Measurements from ENCODE around the gene EIF4B. TPM values are rescaled to one million over a fixed set of nuclear protein-coding genes. Genes with fewer than 3 reads are reported as not detected.

EIF4B gene
- total and polyA plus RNA-seq, 9 of the 15 experiments (the other 6 are each of a cell fraction or from before 2014, with no cell fraction given), result 138 to 669 (median 552) TPM

GRCh38 chr12:53065975-53066931 is 60.0 kb downstream of the EIF4B start (continued):
- TF ChIP-seq XRCC4 (IDR thresholded peaks at IDR 0.05; ENCODE audit: extremely low read depth, insufficient read depth, insufficient read length), result no peak
- TF ChIP-seq HMG20B (CRISPR knock-in tag; IDR thresholded peaks at IDR 0.05), result no peak
- TF ChIP-seq BACH1 (tag; IDR thresholded peaks at IDR 0.05), result no peak
- TF ChIP-seq TOE1 (IDR thresholded peaks at IDR 0.05; ENCODE audit: borderline replicate concordance), result peak; percentile 30; the same call in 1 of the 2 replicates
- no peak for TF ChIP-seq TOE1 (CRISPR knock-in tag; IDR thresholded peaks at IDR 0.05; ENCODE audit: borderline replicate concordance, low read depth)
- TF ChIP-seq MCM2 (IDR thresholded peaks at IDR 0.05; ENCODE audit: low read depth), result no peak
- TF ChIP-seq STAG1 (CRISPR knock-in tag; IDR thresholded peaks at IDR 0.05; ENCODE audit: borderline replicate concordance), result peak; percentile 83
- peak in 1 of 2 experiments; percentile 35; a peak in 1 of 4 replicates for TF ChIP-seq HDAC1 (IDR thresholded peaks at IDR 0.05)
- TF ChIP-seq VEZF1 (CRISPR knock-in tag; IDR thresholded peaks at IDR 0.05), result peak; percentile 41
- peak; percentile 26; the same call in 1 of the 2 replicates for TF ChIP-seq NCOA1 (IDR thresholded peaks at IDR 0.05; ENCODE audit: low read depth)
- no peak for TF ChIP-seq TCF7 (IDR thresholded peaks at IDR 0.05; ENCODE audit: borderline replicate concordance)
- 0 out of 2 replicates have a peak, but pooled peaks have one; percentile 24 for TF ChIP-seq ELF1 (tag; IDR thresholded peaks at IDR 0.05)
- TF ChIP-seq ZNF239 (CRISPR knock-in tag; IDR thresholded peaks at IDR 0.05), result no peak
- TF ChIP-seq ZNF436 (CRISPR knock-in tag; IDR thresholded peaks at IDR 0.05), result no peak
- TF ChIP-seq RREB1 (CRISPR knock-in tag; IDR thresholded peaks at IDR 0.05), result 0 out of 2 replicates have a peak, but pooled peaks have one; percentile 40
- 0 out of 4 replicates have a peak, but pooled peaks of 1 of the 2 experiments have one; percentile 33 for TF ChIP-seq MAZ (CRISPR knock-in tag; conservative IDR thresholded peaks at IDR 0.05 in 1 of 2, IDR thresholded peaks at IDR 0.05 in 1 of 2)
- no peak for TF ChIP-seq NR4A1 (CRISPR knock-in tag; IDR thresholded peaks at IDR 0.05)
- no peak for TF ChIP-seq NR4A1 (tag; IDR thresholded peaks at IDR 0.05)
